Osteoblast (primary cell): ENCODE results near the gene USP40. TPM values are rescaled to one million over a fixed set of nuclear protein-coding genes. Genes with fewer than 3 reads are reported as not detected.

Source experiments
- DNase-seq: peaks from one replicate; pipeline ENCODE4 v3.0.0; 2011; ENCODE audit warnings: low spot score, mixed read lengths; ENCODE audit not compliant: insufficient read length; ENCODE audit errors: missing footprints
- H2AFZ ChIP-seq: 2 replicates; pipeline ENCODE4 v1.6.0; 2011; ENCODE audit warnings: mild to moderate bottlenecking, low read length
- H3K27ac ChIP-seq: 2 replicates; pipeline ENCODE4 v1.5.1; 2011; ENCODE audit warnings: mild to moderate bottlenecking, low read depth, low read length, moderate library complexity
- H3K27me3 ChIP-seq: 2 replicates; pipeline ENCODE4 v1.6.0; 2012; ENCODE audit warnings: mild to moderate bottlenecking, control low read depth, inconsistent platforms, low read length, moderate library complexity; ENCODE audit not compliant: insufficient read depth
- H3K36me3 ChIP-seq: 2 replicates; pipeline ENCODE4 v1.5.1; 2011; ENCODE audit warnings: mild to moderate bottlenecking, low read length, control low read depth, moderate library complexity; ENCODE audit not compliant: insufficient read depth
- H3K4me1 ChIP-seq: 2 replicates; pipeline ENCODE4 v1.5.1; 2011; ENCODE audit warnings: mild to moderate bottlenecking, low read length, control low read depth, moderate library complexity; ENCODE audit not compliant: insufficient read depth
- H3K4me2 ChIP-seq: 2 replicates; pipeline ENCODE4 v1.6.0; 2011; ENCODE audit warnings: mild to moderate bottlenecking, low read length; ENCODE audit not compliant: insufficient read depth
- H3K4me3 ChIP-seq: fragments of 200-600 bp; sonication (generic); 3 replicates; pipeline ENCODE4 v1.5.1; 2012; ENCODE audit warnings: mild to moderate bottlenecking, low read length, inconsistent platforms; ENCODE audit not compliant: insufficient read depth
- H3K79me2 ChIP-seq: 2 replicates; pipeline ENCODE4 v1.6.0; 2012; ENCODE audit warnings: mild to moderate bottlenecking, low read length, control low read depth, inconsistent platforms; ENCODE audit not compliant: insufficient read depth
- H3K9me3 ChIP-seq: 2 replicates; pipeline ENCODE4 v1.5.1; 2011; ENCODE audit warnings: low read depth, low read length, control low read depth
- H4K20me1 ChIP-seq: 2 replicates; pipeline ENCODE4 v1.6.0; 2012; ENCODE audit warnings: mild to moderate bottlenecking, low read length, control low read depth; ENCODE audit not compliant: insufficient read depth
- total RNA-seq: library from RNA; depleted of rRNA; stranded (reverse); fragments of >200 nt; gene quantifications from 2 replicates; pipeline ENCODE4 v1.2.3, GENCODE V29; 2012
- TF ChIP-seq, protein P1 (sequence below): IDR thresholded peaks from 2 replicates; pipeline ENCODE4 v1.5.1; 2011; ENCODE audit warnings: mild to moderate bottlenecking, low read depth, low read length, moderate library complexity; ENCODE audit errors: extremely low read depth

The USP40 gene
- total RNA-seq, 1 donor, result 34.0 TPM

GRCh38 chr2:233498126-233498525 is 68.5 kb downstream of the USP40 start:
- TF ChIP-seq, protein P1, sequence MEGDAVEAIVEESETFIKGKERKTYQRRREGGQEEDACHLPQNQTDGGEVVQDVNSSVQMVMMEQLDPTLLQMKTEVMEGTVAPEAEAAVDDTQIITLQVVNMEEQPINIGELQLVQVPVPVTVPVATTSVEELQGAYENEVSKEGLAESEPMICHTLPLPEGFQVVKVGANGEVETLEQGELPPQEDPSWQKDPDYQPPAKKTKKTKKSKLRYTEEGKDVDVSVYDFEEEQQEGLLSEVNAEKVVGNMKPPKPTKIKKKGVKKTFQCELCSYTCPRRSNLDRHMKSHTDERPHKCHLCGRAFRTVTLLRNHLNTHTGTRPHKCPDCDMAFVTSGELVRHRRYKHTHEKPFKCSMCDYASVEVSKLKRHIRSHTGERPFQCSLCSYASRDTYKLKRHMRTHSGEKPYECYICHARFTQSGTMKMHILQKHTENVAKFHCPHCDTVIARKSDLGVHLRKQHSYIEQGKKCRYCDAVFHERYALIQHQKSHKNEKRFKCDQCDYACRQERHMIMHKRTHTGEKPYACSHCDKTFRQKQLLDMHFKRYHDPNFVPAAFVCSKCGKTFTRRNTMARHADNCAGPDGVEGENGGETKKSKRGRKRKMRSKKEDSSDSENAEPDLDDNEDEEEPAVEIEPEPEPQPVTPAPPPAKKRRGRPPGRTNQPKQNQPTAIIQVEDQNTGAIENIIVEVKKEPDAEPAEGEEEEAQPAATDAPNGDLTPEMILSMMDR, result no peak
- peaks cover 12% of the 10 kb centered on the region for H3K4me1 ChIP-seq
- no peak overlapping the region for H2AFZ ChIP-seq
- H3K4me2 ChIP-seq, result no peak overlapping the region
- no peak for DNase-seq
- H3K27ac ChIP-seq, result no peak overlapping the region
- no peaks in the 10 kb centered on the region for H3K79me2 ChIP-seq
- H3K9me3 ChIP-seq, result no peaks in the 10 kb centered on the region
- H3K4me3 ChIP-seq, result no peak overlapping the region
- no peaks in the 10 kb centered on the region for H4K20me1 ChIP-seq
- no peaks in the 10 kb centered on the region for H3K27me3 ChIP-seq
- peaks cover 34% of the 10 kb centered on the region for H3K36me3 ChIP-seq

- Histone ChIP-seq H3K4me3 (no peak overlapping the region), H3K4me2 (no peak overlapping the region), H3K9me3 (no peaks in the 10 kb centered on the region), H4K20me1 (no peaks in the 10 kb centered on the region), H2AFZ (no peak overlapping the region), H3K79me2 (no peaks in the 10 kb centered on the region), H3K36me3 (peaks cover 37% of the 10 kb centered on the region), H3K4me1 (peaks cover 12% of the 10 kb centered on the region), H3K27me3 (no peaks in the 10 kb centered on the region), H3K27ac (no peak overlapping the region)
- TF ChIP-seq, protein P1, result no peak
- DNase-seq, result no peak
Measured at GRCh38 chr2:233497692-233498091, 68.9 kb downstream of the USP40 start.

DNA sequence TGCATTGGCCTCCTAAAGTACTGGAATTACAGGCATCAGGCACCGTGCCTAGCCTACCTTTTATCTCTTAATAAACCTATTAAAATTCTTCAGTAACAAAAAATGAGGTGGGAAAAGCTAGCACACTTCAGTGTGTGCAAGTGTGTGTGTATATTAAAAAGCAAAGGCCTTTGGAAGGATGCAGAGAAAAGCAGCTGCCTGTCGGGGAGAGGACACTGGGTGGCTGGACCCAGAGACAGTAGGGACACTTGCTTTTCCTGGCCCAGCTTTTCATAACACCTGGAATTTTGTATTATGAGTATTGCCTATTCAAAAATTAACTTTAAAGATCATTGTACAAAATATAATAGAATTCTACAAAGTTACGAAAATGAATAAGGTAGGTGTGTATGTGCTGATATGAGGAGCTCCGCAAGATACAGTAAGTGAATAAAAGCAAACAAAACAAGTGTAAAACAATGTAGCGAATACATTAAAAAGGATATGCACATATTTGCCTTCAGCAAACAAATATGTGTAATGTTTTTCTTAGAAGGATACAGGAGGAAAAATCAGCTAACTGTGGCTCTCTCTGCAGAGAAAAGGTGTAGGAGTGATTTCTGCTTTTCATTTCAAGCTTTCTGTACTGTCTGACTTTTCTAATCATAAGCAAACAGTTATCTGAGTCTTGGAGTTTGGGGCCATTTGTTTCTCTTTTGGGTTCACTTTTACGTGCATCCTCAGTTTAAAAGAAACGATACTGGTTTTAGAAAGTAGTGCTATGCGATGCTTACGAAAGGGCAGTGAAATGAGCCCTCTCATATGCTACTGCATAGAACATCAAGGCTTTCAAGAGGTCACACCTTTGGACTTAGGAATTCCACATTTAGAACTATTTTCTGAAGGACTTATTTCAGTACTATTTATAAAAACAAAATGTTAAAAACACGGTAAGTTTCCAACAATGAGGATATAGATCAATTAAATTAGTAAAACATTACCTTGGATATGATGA is 70.8 kb downstream of the USP40 start:
- TF ChIP-seq, protein P1, result no peak
- Histone ChIP-seq H2AFZ (no peak overlapping the region), H4K20me1 (no peaks in the 10 kb centered on the region), H3K36me3 (peaks cover 48% of the 10 kb centered on the region), H3K27ac (no peak overlapping the region), H3K79me2 (no peaks in the 10 kb centered on the region), H3K4me3 (no peak overlapping the region), H3K9me3 (no peaks in the 10 kb centered on the region), H3K27me3 (no peaks in the 10 kb centered on the region), H3K4me2 (no peak overlapping the region), H3K4me1 (peaks cover 2% of the 10 kb centered on the region)
- DNase-seq, result no peak

DNA sequence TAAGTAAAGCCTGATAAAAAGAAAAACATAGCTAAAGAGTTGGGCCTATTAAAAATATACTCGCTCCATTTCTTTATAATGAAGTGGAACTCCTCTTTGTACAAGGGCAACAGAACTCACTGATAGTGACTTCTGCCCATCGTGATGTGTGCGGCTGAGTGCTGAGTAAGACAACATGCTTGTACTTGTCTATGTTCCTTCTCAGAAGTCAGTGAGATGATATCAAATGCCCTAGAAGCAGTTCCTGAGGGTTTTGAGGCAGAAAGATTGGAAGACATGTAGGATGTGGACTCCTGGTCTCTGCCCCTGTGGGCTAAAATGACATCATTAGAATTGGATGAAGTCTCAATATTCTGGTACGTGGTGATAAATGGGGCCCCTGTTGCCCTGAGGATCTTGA is 73.8 kb downstream of the USP40 start:
- H3K36me3 ChIP-seq, result peaks cover 39% of the 10 kb centered on the region
- H3K27me3 ChIP-seq, result no peaks in the 10 kb centered on the region
- H3K4me3 ChIP-seq, result no peak overlapping the region
- no peaks in the 10 kb centered on the region for H3K79me2 ChIP-seq
- H3K4me2 ChIP-seq, result no peak overlapping the region
- no peaks in the 10 kb centered on the region for H4K20me1 ChIP-seq
- DNase-seq, result no peak
- H3K9me3 ChIP-seq, result no peaks in the 10 kb centered on the region
- H3K27ac ChIP-seq, result no peak overlapping the region
- H2AFZ ChIP-seq, result no peak overlapping the region
- TF ChIP-seq, protein P1, result no peak
- H3K4me1 ChIP-seq, result peaks cover 23% of the 10 kb centered on the region
